ENCODE measurements around the gene BDNF.

- TF ChIP-seq GATA2 (IDR thresholded peaks at IDR 0.05; ENCODE audit: low read depth, low read length) (no peak), GATA3 (IDR thresholded peaks at IDR 0.05; ENCODE audit: low read depth, low read length) (no peak)
Measured at GRCh38 chr11:27619039-27619574, 81.1 kb downstream of the BDNF start.

Measured in SH-SY5Y (cell line).